ENCODE measurements around the gene HCLS1.

The HCLS1 gene

GRCh38 chr3:121651684-121652083, 9.0 kb downstream of the HCLS1 start:
- no peaks in the 10 kb centered on the region for H3K9me3 ChIP-seq (ENCODE audit: low read length)
- H3K4me1 ChIP-seq (ENCODE audit: insufficient read depth, low read length, severe bottlenecking): peaks cover 8% of the 10 kb centered on the region
- H4K20me1 ChIP-seq (ENCODE audit: insufficient read depth, low read length): no peaks in the 10 kb centered on the region
- H3K9ac ChIP-seq (ENCODE audit: low read length): no peak overlapping the region
- peaks cover 79% of the 10 kb centered on the region for H3K36me3 ChIP-seq (ENCODE audit: insufficient read depth, low read length)
- H2AFZ ChIP-seq (ENCODE audit: low read length): no peak overlapping the region
- 0 out of 2 replicates have a peak, but pooled peaks cover 2% of the 10 kb centered on the region for H3K79me2 ChIP-seq (ENCODE audit: insufficient read depth, low read length)
- no peak overlapping the region for H3K4me2 ChIP-seq (ENCODE audit: low read length)
- no peaks in the 10 kb centered on the region for H3F3A ChIP-seq (ENCODE audit: insufficient read depth, low read length)
- TF ChIP-seq EZH2 (IDR thresholded peaks at IDR 0.05; ENCODE audit: borderline replicate concordance, low read length) (no peak), CTCF (IDR thresholded peaks at IDR 0.05; ENCODE audit: low read length) (no peak)
- H3K9me2 ChIP-seq (ENCODE audit: low read depth, low read length): no peaks in the 10 kb centered on the region
- H3K27ac ChIP-seq (ENCODE audit: low read depth, low read length, poor library complexity, severe bottlenecking): no peak overlapping the region
- H3K27me3 ChIP-seq (ENCODE audit: insufficient read depth, low read length): no peaks in the 10 kb centered on the region
- no peak overlapping the region for H3K4me3 ChIP-seq (ENCODE audit: low read depth, low read length, poor library complexity, severe bottlenecking)

GRCh38 chr3:121649645-121650044, 11.1 kb downstream of the HCLS1 start:
- 0 out of 2 replicates have a peak, but pooled peaks cover 2% of the 10 kb centered on the region for H3K79me2 ChIP-seq (ENCODE audit: insufficient read depth, low read length)
- H3K27me3 ChIP-seq (ENCODE audit: insufficient read depth, low read length): no peaks in the 10 kb centered on the region
- no peak overlapping the region for H3K27ac ChIP-seq (ENCODE audit: low read depth, low read length, poor library complexity, severe bottlenecking)
- peaks cover 72% of the 10 kb centered on the region for H3K36me3 ChIP-seq (ENCODE audit: insufficient read depth, low read length)
- H3K9me2 ChIP-seq (ENCODE audit: low read depth, low read length): no peaks in the 10 kb centered on the region
- H2AFZ ChIP-seq (ENCODE audit: low read length): no peak overlapping the region
- TF ChIP-seq CTCF (IDR thresholded peaks at IDR 0.05; ENCODE audit: low read length) (no peak), EZH2 (IDR thresholded peaks at IDR 0.05; ENCODE audit: borderline replicate concordance, low read length) (no peak)
- no peaks in the 10 kb centered on the region for H3K9me3 ChIP-seq (ENCODE audit: low read length)
- peaks cover 1% of the 10 kb centered on the region for H3K4me1 ChIP-seq (ENCODE audit: insufficient read depth, low read length, severe bottlenecking)
- H3F3A ChIP-seq (ENCODE audit: insufficient read depth, low read length): no peaks in the 10 kb centered on the region
- no peaks in the 10 kb centered on the region for H4K20me1 ChIP-seq (ENCODE audit: insufficient read depth, low read length)
- no peak overlapping the region for H3K9ac ChIP-seq (ENCODE audit: low read length)
- H3K4me2 ChIP-seq (ENCODE audit: low read length): no peak overlapping the region
- H3K4me3 ChIP-seq (ENCODE audit: low read depth, low read length, poor library complexity, severe bottlenecking): no peak overlapping the region

GRCh38 chr3:121648219-121648958, 12.3 kb downstream of the HCLS1 start:
- no peaks in the 10 kb centered on the region for H3K9me3 ChIP-seq (ENCODE audit: low read length)
- H3F3A ChIP-seq (ENCODE audit: insufficient read depth, low read length): no peaks in the 10 kb centered on the region
- H3K4me2 ChIP-seq (ENCODE audit: low read length): no peak overlapping the region
- H3K27ac ChIP-seq (ENCODE audit: low read depth, low read length, poor library complexity, severe bottlenecking): no peak overlapping the region
- no peaks in the 10 kb centered on the region for H4K20me1 ChIP-seq (ENCODE audit: insufficient read depth, low read length)
- no peak overlapping the region for H3K4me3 ChIP-seq (ENCODE audit: low read depth, low read length, poor library complexity, severe bottlenecking)
- TF ChIP-seq CTCF (IDR thresholded peaks at IDR 0.05; ENCODE audit: low read length) (no peak), EZH2 (IDR thresholded peaks at IDR 0.05; ENCODE audit: borderline replicate concordance, low read length) (no peak)
- H3K9me2 ChIP-seq (ENCODE audit: low read depth, low read length): no peaks in the 10 kb centered on the region
- H3K4me1 ChIP-seq (ENCODE audit: insufficient read depth, low read length, severe bottlenecking): no peaks in the 10 kb centered on the region
- H3K27me3 ChIP-seq (ENCODE audit: insufficient read depth, low read length): no peaks in the 10 kb centered on the region
- 0 out of 2 replicates have a peak, but pooled peaks cover 2% of the 10 kb centered on the region for H3K79me2 ChIP-seq (ENCODE audit: insufficient read depth, low read length)
- no peak overlapping the region for H2AFZ ChIP-seq (ENCODE audit: low read length)
- H3K9ac ChIP-seq (ENCODE audit: low read length): no peak overlapping the region
- peaks cover 72% of the 10 kb centered on the region for H3K36me3 ChIP-seq (ENCODE audit: insufficient read depth, low read length)

Measured in OCI-LY1 (cell line).